Fibroblast of skin of left quadriceps (primary cell): ENCODE data around the gene CACYBP.

Source experiments
- DNase-seq, 2 experiments: peaks; one replicate each; pipeline ENCODE4 v3.0.0-alpha.2; 2013; ENCODE audit warnings: low read depth in 2 of 2

CACYBP gene, protein sequence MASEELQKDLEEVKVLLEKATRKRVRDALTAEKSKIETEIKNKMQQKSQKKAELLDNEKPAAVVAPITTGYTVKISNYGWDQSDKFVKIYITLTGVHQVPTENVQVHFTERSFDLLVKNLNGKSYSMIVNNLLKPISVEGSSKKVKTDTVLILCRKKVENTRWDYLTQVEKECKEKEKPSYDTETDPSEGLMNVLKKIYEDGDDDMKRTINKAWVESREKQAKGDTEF

GRCh38 chr1:174999936-175000696, at the start of gene CACYBP:
TSS of gene CACYBP (plus strand) at chr1:174999947. CDS start at chr1:175000181, 234 bp downstream.
- no peak for DNase-seq

GRCh38 chr1:174953285-174954072, 46.3 kb upstream of the CACYBP start:
- DNase-seq, result no peak

GRCh38 chr1:174954073-174954460, 45.7 kb upstream of the CACYBP start:
- DNase-seq, result no peak

GRCh38 chr1:174954671-174955669, 44.8 kb upstream of the CACYBP start:
- no peak for DNase-seq

- DNase-seq, result no peak
Observed at GRCh38 chr1:174956086-174956485, 43.7 kb upstream of the CACYBP start.

DNA sequence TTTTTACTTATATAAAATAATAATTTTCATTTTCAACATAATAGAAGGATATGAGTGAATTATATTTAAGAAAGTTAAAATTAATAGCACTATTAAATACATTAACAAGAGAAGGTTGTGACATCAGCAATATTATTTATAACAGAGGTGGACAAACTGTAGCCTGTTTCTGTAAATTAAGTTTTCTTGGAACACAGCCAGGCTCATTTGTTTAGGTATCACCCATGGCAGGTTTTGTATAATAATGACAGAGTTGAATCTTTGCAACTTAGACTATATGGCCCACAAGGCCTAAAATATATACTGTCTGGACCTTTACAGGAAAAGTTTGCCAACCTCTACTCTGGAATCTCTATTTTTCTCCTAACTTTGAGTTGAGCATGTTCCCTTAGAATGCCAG, 42.8 kb upstream of the CACYBP start:
- no peak for DNase-seq

- DNase-seq, result no peak
Observed at GRCh38 chr1:174957829-174958228, 41.9 kb upstream of the CACYBP start.

GRCh38 chr1:174958396-174958795, 41.4 kb upstream of the CACYBP start:
- DNase-seq, result no peak

DNA sequence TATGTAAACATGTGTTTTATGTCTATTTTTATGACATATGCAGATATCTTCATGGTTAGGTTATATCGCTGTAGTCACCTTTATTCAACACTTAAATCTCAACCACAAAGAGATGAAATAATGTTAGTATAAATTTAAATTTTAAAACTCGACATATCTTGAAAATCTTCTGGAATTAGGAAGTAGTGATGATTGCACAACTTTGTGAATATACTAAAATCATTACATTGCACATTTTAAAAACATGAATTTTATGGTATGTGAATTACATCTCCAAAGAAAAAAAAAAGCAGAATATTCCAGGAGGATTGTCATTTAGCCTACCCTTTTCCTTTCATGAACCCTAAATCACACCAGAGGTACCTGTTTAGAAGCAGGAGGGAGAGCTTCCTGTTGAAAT, 39.4 kb upstream of the CACYBP start:
- no peak for DNase-seq

DNA sequence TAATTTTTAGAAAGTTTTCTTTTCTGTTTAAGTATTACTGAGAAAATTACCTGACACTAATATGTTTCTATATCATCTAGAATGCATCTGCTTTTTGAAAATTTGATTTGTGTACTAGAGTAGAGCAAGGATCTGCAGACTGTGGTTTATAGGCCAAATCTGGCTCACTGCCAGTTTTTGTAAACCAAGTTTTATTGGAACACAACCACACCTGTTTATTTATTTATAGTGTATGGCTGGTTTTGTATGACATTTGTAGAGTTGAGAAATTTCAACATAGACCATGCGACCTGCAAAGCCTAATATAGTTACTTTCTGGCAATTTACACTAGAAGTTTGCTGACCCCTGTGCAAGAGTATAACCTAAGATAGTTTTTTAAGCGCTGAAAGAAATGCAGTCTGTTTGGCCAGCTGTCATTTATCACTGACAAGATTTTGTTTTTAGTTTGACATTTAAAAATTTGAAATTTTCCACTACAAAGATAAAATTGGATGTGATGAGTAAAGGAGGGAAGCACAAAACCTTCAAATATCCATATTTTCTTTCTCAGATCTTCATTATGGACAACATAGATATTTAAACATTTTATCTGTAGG, 36.1 kb upstream of the CACYBP start:
- DNase-seq, result no peak

DNA sequence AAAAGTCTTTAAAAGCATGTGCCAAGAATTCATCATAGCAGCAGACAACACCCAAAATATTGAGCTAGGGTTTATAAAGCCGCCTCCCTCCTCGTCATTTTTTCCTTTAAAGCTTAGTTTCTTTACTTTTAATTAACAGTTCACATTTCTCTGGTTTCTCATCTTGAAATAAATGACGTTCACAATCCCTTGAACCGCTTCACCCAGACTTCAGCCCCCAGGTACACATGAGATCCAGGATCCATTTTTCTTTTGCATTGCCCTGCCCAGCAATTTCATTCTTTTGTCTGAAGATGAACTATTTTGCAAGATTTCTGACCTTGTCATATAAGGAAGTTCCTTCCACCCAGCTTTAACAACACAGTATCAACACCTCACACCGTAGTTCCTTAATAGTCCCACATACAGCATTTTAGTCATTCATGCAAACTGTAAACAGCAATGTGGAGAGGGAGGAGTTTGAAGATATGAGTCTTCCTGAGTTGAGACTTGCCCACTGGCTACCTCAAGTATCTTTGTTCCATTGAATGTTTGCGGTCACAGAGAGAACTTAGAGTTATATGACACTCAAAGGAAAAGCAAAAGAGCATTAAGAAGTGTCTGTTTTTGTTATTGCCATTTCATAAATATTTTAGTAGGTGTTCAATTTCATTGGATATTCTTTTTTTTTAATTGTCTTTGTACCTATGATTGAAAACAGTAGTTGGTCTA, 35.3 kb upstream of the CACYBP start:
- DNase-seq, result no peak

DNA sequence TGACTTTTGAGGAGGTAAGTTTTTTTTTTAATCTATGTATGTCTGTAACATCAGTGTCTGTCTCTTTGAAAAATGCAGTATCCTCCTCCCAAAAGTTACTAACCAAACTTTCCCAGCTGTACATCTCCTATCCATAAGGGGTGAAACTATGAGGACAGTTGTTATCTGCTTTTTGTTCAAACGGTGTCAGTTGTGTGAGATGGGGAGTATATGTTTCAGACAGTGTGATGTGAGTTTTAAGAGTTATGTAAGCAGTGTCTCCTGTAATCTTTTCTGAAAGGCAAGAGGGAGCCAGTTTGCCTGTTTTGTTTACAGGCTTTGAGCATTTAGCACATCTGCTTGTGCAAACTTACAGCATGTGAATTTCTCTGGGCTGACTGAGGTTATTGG, 34.8 kb upstream of the CACYBP start:
- no peak for DNase-seq

DNA sequence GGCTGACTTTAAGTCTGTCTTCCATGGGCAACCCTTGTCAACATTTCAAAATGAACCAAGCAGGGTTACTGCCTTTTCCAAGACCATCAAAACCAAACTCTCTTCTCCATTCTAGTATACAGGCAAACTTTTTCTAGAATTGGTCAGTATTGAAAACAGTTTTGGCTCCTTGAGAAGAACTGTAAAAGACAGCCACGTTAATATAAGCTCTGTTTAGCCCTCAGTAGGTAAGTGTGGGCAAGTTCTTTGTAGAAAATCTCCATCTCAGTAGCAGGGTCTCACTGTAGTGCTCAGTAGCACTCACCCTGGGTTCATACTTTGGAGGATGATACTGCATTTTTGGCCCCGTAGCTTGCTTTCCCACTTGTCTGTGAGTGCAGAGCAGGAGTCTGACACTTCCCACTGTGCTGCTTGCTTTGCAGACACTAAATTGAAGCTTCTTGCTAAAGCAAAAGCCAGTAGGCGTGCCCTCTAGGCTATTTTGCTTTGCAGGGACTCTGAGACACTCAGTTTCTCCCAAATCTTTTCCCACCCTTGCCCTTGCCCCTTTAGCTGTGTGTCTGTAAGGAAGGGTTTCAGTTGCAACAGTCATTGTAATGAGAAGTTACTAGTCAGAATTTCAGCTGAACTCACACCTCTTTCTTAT, 34.3 kb upstream of the CACYBP start:
- no peak for DNase-seq

- no peak for DNase-seq
Observed at GRCh38 chr1:174966008-174966572, 33.7 kb upstream of the CACYBP start.

- no peak for DNase-seq
Observed at GRCh38 chr1:174967845-174968705, 31.7 kb upstream of the CACYBP start.

DNA sequence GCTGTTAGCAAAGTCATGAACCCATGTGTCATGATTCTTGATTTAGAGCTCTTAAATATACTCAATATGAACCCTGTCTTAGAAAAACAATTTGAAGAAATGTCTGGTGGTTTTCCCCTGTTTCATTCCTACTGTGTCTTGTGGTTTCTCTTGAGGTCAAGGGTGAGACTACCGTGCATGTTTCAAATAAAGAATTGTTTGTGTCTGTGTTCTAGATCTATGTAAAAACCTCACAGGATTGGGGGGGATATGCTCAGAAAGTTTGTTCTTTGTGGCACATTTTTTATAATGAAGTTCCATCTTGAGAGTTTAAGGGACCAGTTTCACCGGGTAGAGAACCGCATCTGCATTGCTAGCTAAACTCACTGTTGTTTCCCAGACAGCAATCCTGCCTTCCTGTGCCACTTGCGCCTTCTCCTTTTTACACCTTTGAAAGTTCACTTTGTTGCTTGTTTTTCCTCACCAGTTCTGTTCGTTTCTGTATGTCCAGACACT, 30.9 kb upstream of the CACYBP start:
- DNase-seq, result peak; percentile 37 to 39

- no peak for DNase-seq
Observed at GRCh38 chr1:174969977-174970376, 29.8 kb upstream of the CACYBP start.

DNA sequence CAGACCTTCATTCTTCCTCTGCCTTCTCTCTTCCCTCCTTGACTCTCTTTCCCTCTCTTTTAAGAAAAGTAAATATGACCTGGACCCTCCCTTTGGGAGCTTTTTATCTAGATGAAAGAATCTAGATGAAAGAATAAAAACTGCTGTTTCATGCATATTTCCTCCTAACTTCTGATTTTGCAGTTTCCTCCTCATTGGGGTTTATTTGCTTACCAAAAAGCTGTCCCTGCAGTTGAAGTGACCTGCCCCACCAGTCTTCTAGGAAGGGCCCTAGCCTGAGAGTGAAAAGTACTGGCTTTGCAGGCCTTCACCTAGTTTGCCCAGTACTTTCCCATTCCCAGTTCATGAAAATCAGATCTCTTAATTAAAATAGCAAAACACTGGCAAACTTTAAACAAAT, 28.3 kb upstream of the CACYBP start:
- DNase-seq, result no peak
